Mesodermal cell (in vitro differentiated cells): Measurements from ENCODE around the gene CAMK2N2.

Experiments used
- H3K27ac ChIP-seq: 2 replicates; pipeline ENCODE4 v1.7.0; 2013; ENCODE audit warnings: mild to moderate bottlenecking, low read depth, low read length, moderate library complexity; ENCODE audit not compliant: severe bottlenecking
- H3K36me3 ChIP-seq: 2 replicates; pipeline ENCODE4 v1.7.1; 2013; ENCODE audit warnings: mild to moderate bottlenecking, low read length, moderate library complexity; ENCODE audit not compliant: control insufficient read depth, insufficient read depth
- H3K4me1 ChIP-seq: one replicate; pipeline ENCODE4 v1.7.1; 2013; ENCODE audit warnings: mild to moderate bottlenecking, low read length; ENCODE audit not compliant: insufficient read depth, control insufficient read depth, poor library complexity, severe bottlenecking
- H3K4me3 ChIP-seq: 2 replicates; pipeline ENCODE4 v1.7.0; 2013; ENCODE audit warnings: low read length, control low read depth, mild to moderate bottlenecking; ENCODE audit not compliant: insufficient read depth, poor library complexity, severe bottlenecking; ENCODE audit errors: extremely low read depth
- H3K9me3 ChIP-seq: 2 replicates; pipeline ENCODE4 v1.7.1; 2013; ENCODE audit warnings: mild to moderate bottlenecking, low read length, moderate library complexity; ENCODE audit not compliant: control insufficient read depth
- WGBS, 2 experiments: methylation state at CpG; one replicate each; pipeline ENCODE4 v1.1.5; 2013; ENCODE audit warnings: missing lambda C conversion rate in 2 of 2; ENCODE audit not compliant: insufficient coverage in 2 of 2; 5-methylcytosine and 5-hydroxymethylcytosine counted together

The CAMK2N2 gene

DNA sequence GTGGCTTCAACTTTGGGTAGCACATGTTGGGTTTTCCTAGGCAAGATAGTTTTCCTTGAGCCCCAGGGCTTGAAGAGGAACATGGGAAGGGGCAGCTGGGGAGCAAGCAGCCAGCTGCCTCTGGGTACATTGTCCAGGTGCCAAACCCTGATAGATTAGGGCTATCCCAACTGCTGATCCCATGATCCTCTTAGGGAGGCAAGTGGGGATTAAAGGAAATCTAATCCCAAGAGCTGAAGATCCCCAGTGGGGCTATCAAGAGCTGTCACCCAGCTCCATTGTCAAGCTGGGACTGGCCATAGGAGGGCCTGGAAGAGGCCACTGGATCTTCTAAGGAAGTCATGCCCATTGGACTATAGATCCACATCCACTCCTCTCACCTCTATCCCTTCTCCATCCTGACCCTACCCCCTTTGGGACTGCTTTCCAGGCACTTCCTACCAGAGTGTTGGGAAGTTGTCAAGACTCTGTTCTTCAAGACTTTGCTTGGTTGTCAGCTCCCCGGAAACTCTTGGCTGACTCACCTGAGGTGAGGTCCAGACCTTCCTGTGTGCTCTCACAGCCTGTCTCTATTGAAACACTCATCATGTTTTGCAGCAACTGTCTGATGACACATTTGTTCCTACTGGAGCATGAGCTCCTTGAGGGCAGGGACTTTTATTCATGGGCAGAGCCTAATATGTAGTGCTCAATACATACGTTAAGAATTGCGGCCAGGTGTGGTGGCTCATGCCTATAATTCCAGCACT, 5.9 kb downstream of the CAMK2N2 start:
- Histone ChIP-seq H3K36me3 (peaks cover 3% of the 10 kb centered on the region), H3K9me3 (no peaks in the 10 kb centered on the region), H3K4me3 (no peak overlapping the region), H3K27ac (no peak overlapping the region), H3K4me1 (peaks cover 2% of the 10 kb centered on the region)
- 94 to 95% methylated on average over 3 of the region's 3 CpGs for WGBS, 2 experiments

DNA sequence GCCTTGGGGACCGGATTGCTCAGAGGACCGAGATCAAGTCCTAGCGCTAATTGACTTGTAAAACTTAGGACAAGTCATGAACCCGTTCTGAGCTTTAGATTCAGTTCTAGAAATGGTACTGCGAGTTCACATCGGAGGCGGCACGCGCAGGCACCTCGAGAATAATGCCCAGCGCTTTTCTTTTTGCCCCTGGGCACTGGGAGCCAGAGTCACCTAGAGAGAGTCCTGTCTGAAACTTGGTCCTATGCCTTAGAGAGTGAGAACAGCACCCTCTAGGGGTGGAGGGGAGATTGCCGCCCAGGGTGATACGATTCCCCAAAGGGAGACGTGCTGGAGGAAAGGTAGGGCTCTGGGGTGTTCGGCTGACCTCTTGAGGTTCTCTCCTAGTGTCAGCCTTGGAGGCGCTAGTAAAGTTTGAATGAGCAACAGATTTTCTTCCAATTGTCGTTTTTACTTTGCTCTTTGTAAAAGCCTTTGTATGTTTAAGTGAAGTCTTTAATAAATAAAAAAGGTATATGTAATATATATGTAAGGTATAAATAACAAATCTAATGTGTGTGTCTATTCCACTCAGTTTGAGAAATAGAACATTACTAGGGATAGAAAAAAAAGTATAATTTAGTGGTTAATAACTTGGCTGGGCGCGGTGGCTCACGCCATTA, 11.1 kb downstream of the CAMK2N2 start:
- Histone ChIP-seq H3K4me3 (peak overlapping the region; percentile 89), H3K27ac (peak overlapping the region; percentile 47), H3K4me1 (no peaks in the 10 kb centered on the region), H3K36me3 (peaks cover 2% of the 10 kb centered on the region), H3K9me3 (no peaks in the 10 kb centered on the region)
- WGBS, 2 experiments = 7 to 9% methylated on average over 17 of the region's 20 CpGs

DNA sequence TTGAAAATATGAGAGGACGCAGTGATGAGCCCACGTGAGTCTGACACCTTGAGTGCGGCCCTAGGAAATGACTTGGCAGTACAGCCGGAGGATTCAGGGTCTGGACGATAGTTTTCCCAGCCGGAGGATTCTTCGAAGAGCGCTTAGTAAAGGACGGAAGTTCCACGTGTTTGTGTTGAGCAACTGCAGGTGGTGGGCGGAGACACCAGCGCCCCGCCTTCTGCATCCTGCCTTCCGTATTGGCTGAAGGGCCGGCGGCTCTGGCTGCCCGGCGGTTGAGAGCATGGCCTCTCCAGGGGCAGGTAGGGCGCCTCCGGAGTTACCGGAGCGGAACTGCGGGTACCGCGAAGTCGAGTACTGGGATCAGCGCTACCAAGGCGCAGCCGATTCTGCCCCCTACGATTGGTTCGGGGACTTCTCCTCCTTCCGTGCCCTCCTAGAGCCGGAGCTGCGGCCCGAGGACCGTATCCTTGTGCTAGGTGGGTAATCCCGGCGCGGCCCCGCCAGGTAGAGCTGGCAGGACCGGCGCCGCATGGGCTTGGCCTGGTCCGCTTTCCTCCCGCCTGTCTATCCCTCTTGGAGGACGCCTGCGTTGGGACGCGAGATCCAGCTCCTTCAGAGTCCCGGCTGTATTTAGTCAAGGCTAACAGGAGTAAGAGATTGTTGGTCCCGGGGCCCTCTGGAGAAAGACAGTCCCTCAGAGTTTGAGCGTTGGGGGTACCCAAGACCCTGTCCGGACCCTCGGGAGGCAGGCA, 11.8 kb downstream of the CAMK2N2 start, which contains the start of gene EEF1AKMT4:
Gene EEF1AKMT4 (plus strand): TSS at position 261 of the 755 bp plus-strand sequence. CDS start 23 bp downstream, at position 284.
- Histone ChIP-seq H3K27ac (peak within 1 kb of the TSS; percentile 97), H3K9me3 (no peaks in the 10 kb centered on the region), H3K36me3 (peaks cover 9% of the 10 kb centered on the region), H3K4me3 (peak within 1 kb of the TSS; percentile 89), H3K4me1 (no peaks in the 10 kb centered on the region)
- WGBS, 2 experiments = 0% methylated on average over 52 to 54 of the region's 54 CpGs

DNA sequence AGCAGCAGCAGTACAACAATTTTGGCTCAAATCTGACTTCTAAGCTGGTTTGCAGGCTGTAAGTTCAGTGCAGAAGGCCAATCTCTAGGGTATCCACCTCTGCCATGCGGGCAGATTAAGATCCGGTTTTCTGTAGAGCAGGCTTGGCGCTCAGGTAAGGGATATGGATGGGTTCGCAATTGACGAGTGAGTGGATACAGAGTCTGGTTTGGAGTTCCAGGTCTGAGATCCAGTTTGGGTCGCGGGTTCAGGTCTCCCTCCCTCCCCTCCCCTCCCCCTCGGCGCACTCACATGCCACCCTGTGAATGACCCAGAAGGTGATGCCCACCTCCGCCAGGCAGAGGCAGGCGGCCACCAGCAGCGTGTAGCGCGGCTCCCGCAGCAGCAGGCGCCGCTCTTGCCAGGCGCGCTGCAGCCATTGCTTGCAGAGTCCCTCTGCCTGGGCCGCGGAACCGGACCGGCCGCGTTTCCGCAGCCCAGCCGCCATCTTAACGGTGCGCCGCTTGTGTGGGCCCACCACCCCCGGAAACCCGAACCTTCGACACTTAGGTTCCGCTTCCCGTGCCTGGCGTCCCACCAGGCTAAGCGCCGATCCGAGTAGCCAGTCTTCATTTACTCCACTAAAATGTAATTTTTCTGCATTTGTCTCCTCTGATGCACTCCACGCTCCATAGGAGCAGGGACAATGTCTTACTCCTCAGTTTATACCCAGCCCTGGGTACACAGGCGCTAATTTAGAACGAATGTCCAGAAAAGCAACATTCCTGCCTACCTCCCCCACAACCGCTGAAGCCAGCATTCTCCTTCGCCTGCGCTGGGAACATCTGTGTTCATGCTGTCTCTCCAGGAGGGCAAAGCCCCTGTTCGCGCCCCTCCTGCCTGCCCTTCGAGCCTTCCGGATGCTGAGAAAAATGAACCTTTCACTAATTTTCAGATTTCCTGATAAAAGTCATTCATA, 12.6 kb downstream of the CAMK2N2 start, which contains the start of gene ALG3:
Gene ALG3 (minus strand): TSS at position 509 of the 958 bp plus-strand sequence. CDS start 22 bp downstream, at position 487.
- peak within 1 kb of the TSS; percentile 89 for H3K4me3 ChIP-seq
- WGBS, 2 experiments = 0% methylated on average over 41 to 45 of the region's 49 CpGs
- H3K27ac ChIP-seq = peak within 1 kb of the TSS; percentile 97
- no peaks in the 10 kb centered on the region for H3K9me3 ChIP-seq
- H3K36me3 ChIP-seq = peaks cover 17% of the 10 kb centered on the region
- H3K4me1 ChIP-seq = no peaks in the 10 kb centered on the region

DNA sequence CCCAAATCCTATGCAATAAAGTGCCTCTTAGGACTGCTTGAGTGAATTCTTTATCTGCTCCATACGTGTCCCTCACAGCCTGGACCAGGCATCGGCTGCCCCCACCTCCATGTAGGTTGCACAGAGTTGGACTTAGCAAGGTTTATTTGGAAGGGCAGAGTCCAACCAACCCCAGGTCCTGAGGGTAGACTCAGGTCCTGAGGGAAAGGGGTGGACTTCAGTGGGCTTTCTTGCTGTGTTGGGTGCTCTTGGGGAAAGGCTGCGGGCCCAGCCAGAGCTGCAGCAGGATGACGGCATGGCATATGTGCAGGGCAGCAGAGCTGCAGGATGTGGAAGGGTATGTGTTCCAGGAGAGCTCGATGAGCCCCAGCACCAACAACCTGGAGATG, 19.1 kb downstream of the CAMK2N2 start:
- 98% methylated on average over 5 of the region's 5 CpGs for WGBS, 2 experiments
- no peaks in the 10 kb centered on the region for H3K9me3 ChIP-seq
- H3K27ac ChIP-seq = no peak overlapping the region

DNA sequence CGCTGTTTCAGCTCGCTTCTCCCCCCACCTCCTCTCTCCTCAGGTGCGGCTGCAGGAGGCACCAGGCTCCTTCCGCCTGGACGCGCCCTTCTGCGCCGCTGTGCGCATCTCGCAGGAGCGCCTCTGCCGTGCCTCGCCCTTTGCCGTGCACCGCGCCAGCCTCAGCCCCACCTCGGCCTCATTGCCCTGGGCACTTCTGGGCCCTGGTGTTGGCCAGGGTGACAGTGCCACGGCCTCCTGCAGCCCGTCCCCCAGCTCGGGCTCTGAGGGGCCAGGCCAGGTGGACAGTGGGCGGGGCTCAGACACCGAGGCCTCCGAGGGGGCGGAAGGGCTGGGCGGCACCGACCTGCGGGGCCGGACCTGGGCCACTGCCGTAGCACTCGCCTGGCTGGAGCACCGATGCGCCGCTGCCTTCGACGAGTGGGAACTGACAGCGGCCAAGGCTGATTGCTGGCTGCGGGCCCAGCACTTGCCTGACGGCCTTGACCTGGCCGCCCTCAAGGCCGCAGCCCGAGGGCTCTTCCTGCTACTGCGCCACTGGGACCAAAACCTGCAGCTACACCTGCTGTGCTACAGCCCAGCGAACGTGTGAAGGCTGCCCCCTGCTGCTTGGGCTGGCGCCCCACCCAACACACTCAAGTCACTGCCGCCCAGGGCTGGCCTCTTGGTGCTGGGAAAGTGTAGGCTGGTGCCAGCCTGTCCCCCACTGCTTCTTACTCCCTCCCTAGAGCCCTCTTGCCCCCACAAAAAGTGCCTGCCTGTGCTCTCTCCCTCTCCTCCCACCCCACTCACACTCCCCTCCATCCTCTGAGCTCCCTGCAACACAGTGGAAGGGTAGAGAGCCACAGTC, 19.7 kb downstream of the CAMK2N2 start:
- H3K36me3 ChIP-seq = peaks cover 35% of the 10 kb centered on the region
- no peaks in the 10 kb centered on the region for H3K9me3 ChIP-seq
- H3K4me3 ChIP-seq = no peak overlapping the region
- no peak overlapping the region for H3K27ac ChIP-seq
- WGBS, 2 experiments = 86 to 89% methylated on average over 32 to 46 of the region's 46 CpGs
- no peaks in the 10 kb centered on the region for H3K4me1 ChIP-seq

More for the DNA sequence above, 19.1 kb downstream of the CAMK2N2 start:
- H3K36me3 ChIP-seq = peaks cover 35% of the 10 kb centered on the region
- no peak overlapping the region for H3K4me3 ChIP-seq
- H3K4me1 ChIP-seq = no peaks in the 10 kb centered on the region

DNA sequence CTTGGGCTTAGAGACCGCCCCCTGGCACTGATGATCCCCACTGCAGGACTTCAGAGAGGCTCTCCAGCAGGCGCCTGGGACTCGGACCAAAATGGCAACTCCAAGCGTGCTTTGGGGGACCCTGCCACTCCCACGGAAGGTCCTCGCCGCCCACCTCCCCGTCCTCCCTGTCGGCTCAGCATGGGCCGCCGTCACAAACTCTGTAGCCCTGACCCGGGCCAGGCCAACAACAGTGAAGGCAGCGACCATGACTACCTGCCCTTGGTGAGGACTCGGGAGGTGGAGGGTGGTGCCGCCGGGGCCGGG, 20.3 kb downstream of the CAMK2N2 start:
- WGBS, 2 experiments = 92 to 96% methylated on average over 14 to 17 of the region's 17 CpGs
- H3K9me3 ChIP-seq = no peaks in the 10 kb centered on the region
- H3K4me3 ChIP-seq = no peak overlapping the region
- H3K27ac ChIP-seq = no peak overlapping the region
- H3K4me1 ChIP-seq = no peaks in the 10 kb centered on the region
- peaks cover 35% of the 10 kb centered on the region for H3K36me3 ChIP-seq

DNA sequence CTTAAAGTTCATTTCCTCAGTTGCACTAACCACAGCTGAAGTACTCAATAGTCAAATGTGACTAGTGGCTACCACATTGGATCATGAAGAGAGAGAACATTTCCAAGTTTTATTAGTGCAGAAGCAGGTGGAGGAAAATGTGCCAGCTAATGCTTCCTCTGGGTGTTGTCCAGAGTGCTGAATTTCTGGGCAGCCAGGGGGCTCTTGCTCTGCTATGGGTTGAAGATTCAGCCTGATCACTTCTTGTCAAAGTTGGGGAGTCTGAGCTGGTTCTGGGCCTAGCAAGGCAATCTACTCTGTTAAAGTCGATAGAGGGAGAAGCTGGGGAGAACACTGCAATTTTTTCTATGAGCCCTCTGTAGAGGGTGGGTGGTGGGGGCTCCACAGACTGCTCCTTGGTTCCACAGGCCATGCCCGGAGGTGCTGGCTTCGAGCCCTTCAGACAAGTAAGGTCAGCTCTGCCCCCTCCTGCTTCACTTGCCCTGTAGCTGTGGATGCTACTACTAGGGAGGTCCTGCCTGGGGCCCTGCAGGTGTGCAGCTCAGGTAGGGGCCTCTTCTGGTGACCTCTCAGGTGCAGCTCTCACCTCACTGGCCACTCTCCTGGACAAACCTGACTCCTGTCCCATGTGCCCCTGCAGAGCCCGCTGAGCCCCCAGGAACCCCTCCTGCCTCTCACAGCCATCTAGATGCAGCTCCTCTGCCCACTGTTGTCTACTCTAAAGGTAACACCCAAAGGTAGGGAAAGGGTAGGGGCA, 20.8 kb downstream of the CAMK2N2 start:
- 75 to 92% methylated on average over 2 of the region's 4 CpGs for WGBS, 2 experiments
- Histone ChIP-seq H3K4me3 (no peak overlapping the region), H3K4me1 (no peaks in the 10 kb centered on the region), H3K36me3 (peaks cover 35% of the 10 kb centered on the region), H3K27ac (no peak overlapping the region), H3K9me3 (no peaks in the 10 kb centered on the region)

DNA sequence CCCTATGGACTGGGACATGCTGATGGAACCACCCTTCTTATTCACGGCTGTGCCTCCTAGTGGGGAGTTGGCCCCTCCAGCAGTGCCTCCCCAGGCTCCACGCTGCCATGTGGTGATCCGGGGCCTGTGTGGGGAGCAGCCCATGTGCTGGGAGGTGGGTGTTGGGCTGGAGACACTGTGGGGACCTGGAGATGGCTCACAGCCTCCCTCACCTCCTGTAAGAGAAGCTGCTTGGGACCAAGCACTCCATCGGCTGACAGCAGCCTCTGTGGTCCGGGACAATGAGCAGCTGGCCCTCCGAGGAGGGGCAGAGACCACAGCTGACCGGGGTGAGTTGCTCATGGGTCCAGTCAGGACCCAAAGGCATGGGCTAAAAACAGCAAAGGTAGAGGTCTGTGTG, 21.6 kb downstream of the CAMK2N2 start:
- H3K36me3 ChIP-seq = peaks cover 27% of the 10 kb centered on the region
- WGBS, 2 experiments = 85 to 96% methylated on average over 3 of the region's 7 CpGs
- H3K4me1 ChIP-seq = no peaks in the 10 kb centered on the region
- no peak overlapping the region for H3K4me3 ChIP-seq
- H3K9me3 ChIP-seq = no peaks in the 10 kb centered on the region
- no peak overlapping the region for H3K27ac ChIP-seq
